ENCODE data around the gene REEP2. TPM values are rescaled to one million over a fixed set of nuclear protein-coding genes. Genes with fewer than 3 reads are reported as not detected.
"Not testable (repeated sequence)": the region's sequence is repeated elsewhere in the genome, so short reads cannot be mapped to it uniquely, and the experiment has no call there.

Gene REEP2
- total RNA-seq, 1 experiment from 2014 or later, result 4.9 TPM

DNA sequence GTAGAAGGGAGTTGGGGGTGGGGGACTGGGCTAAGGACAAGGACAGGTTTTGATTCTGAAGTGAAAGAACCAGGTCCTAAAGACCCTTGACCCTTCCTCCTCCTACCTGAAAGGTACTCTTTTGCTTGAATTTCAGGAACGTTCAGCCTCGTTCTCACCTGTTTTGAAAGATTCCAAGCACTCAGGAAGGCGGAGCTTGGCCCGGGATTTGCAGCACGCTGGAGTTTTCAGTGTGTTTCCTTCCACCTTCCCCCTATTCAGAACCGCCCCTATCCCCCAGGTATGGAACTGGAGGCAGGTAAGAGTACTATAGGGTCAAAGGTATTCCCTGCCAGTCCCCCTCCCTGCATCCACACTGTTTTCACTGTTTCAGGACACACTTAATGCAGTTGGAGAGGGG is 33.5 kb downstream of the REEP2 start:
- H3K4me2 ChIP-seq (ENCODE audit: low read length), result no peak overlapping the region
- ChIA-PET POLR2A (no interaction called here), RAD21 (ENCODE audit: low non-redundant PET in 1 of 2, low total read pairs in 2 of 2, uncharacterized antibody in 2 of 2, unreplicated experiment in 2 of 2) (no interaction called here), CTCF (interaction anchor here (1.2 kb wide), 1 partner anchor 31 kb away, joined by 3 read pairs; no protein-coding TSS in a partner anchor)
- BruUV-seq (replicated peaks), result no TSS peak
- no peak overlapping the region for H2AFZ ChIP-seq (ENCODE audit: low read depth, low read length, poor library complexity, severe bottlenecking)
- TF ChIP-seq ELF1 (IDR thresholded peaks at IDR 0.05; ENCODE audit: borderline replicate concordance, low read depth) (no peak), ATF3 (IDR thresholded peaks at IDR 0.05) (no peak), SIN3A (IDR thresholded peaks at IDR 0.05; ENCODE audit: low read depth) (no peak), ZBTB33 (IDR thresholded peaks at IDR 0.05; ENCODE audit: extremely low read depth, insufficient replicate concordance, low read length) (no peak), POLR2AphosphoS5 (IDR thresholded peaks at IDR 0.05; ENCODE audit: low read depth, low read length) (no peak), CTCF (IDR thresholded peaks at IDR 0.05 in 2 of 3, conservative IDR thresholded peaks at IDR 0.05 in 1 of 3; ENCODE audit: borderline replicate concordance in 1 of 3, insufficient read depth in 1 of 3, low read depth in 2 of 3, low read length in 2 of 3) (no peak), FOSL1 (IDR thresholded peaks at IDR 0.05; ENCODE audit: low read depth) (no peak), YY1 (IDR thresholded peaks at IDR 0.05; ENCODE audit: extremely low read depth, insufficient replicate concordance, low read depth, low read length) (no peak)
- H3K9ac ChIP-seq (ENCODE audit: low read length), result no peak overlapping the region
- H3K9me3 ChIP-seq (ENCODE audit: control insufficient read depth in 1 of 2, insufficient read depth in 1 of 2, low read depth in 1 of 2, low read length in 2 of 2), result no peaks in the 10 kb centered on the region
- peaks cover 9% of the 10 kb centered on the region; the same call in 1 of the 2 replicates for H3K79me2 ChIP-seq (ENCODE audit: insufficient read depth, low read length)
- H3K4me1 ChIP-seq (ENCODE audit: control insufficient read depth in 1 of 2, insufficient read depth in 2 of 2, low read length in 2 of 2), result no peaks in the 10 kb centered on the region
- H3K4me3 ChIP-seq (replicated peaks in 1 of 2; ENCODE audit: low read depth in 1 of 2, low read length in 2 of 2), result no peak overlapping the region
- H3K27ac ChIP-seq (ENCODE audit: low read depth, low read length), result no peak overlapping the region
- ATAC-seq (no peak), DNase-seq (ENCODE audit: low read depth, low spot score) (no peak)
- H3K27me3 ChIP-seq (ENCODE audit: insufficient read depth, low read length), result no peaks in the 10 kb centered on the region
- H4K20me1 ChIP-seq (ENCODE audit: insufficient read depth), result no peaks in the 10 kb centered on the region
- intact Hi-C loops (cut with micrococcal nuclease), result no loop called here
- H3K9me2 ChIP-seq (ENCODE audit: insufficient read depth), result no peaks in the 10 kb centered on the region
- peaks cover 2 to 10% of the 10 kb centered on the region in 2 experiments; a peak in 3 of 4 replicates for H3K36me3 ChIP-seq (ENCODE audit: control insufficient read depth in 1 of 2, insufficient read depth in 2 of 2, low read length in 2 of 2)

DNA sequence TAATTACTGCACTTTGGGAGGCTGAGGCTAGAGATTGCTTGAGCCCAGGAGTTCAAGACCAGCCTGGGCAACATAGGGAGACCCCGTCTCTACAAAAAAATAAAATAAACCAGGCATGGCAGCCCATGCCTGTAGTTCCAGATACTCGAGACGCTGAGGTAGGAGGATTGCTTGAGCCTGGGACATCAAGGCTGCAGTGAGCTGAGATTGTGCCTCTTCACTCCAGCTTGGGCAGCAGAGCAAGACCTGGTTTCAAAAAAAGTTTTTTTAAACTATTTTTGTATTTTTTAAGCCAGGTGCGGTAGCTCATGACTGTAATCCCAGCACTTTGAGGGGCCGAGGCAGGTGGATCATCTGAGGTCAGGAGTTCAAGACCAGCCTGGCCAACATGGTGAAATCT is 34.3 kb downstream of the REEP2 start:
- RAD21 ChIA-PET (ENCODE audit: low non-redundant PET in 1 of 2, low total read pairs in 2 of 2, uncharacterized antibody in 2 of 2, unreplicated experiment in 2 of 2); ATAC-seq; POLR2A ChIA-PET: not testable (repeated sequence)

More for the DNA sequence above, 34.3 kb downstream of the REEP2 start:
- H2AFZ ChIP-seq (ENCODE audit: low read depth, low read length, poor library complexity, severe bottlenecking); H3K36me3 ChIP-seq (ENCODE audit: control insufficient read depth in 1 of 2, insufficient read depth in 2 of 2, low read length in 2 of 2); H3K9me2 ChIP-seq (ENCODE audit: insufficient read depth); H3K4me1 ChIP-seq (ENCODE audit: control insufficient read depth in 1 of 2, insufficient read depth in 2 of 2, low read length in 2 of 2); H3K4me2 ChIP-seq (ENCODE audit: low read length); BruUV-seq (replicated peaks); H3K27ac ChIP-seq (ENCODE audit: low read depth, low read length); H3K9ac ChIP-seq (ENCODE audit: low read length); H3K27me3 ChIP-seq (ENCODE audit: insufficient read depth, low read length); H3K4me3 ChIP-seq (replicated peaks in 1 of 2; ENCODE audit: low read depth in 1 of 2, low read length in 2 of 2); DNase-seq (ENCODE audit: low read depth, low spot score); H4K20me1 ChIP-seq (ENCODE audit: insufficient read depth); intact Hi-C loops (cut with micrococcal nuclease); H3K9me3 ChIP-seq (ENCODE audit: control insufficient read depth in 1 of 2, insufficient read depth in 1 of 2, low read depth in 1 of 2, low read length in 2 of 2); H3K79me2 ChIP-seq (ENCODE audit: insufficient read depth, low read length): not testable (repeated sequence)
- CTCF ChIA-PET, result interaction anchor here (1.2 kb wide), 1 partner anchor 30 kb away, joined by 3 read pairs; no protein-coding TSS in a partner anchor
